Retinal pigment epithelial cell (primary cell): Measurements from ENCODE around the gene FBXO9.

Source experiments
- DNase-seq: peaks from one replicate; pipeline ENCODE4 v3.0.0-alpha.2; 2010; ENCODE audit warnings: low read depth
- H3K4me3 ChIP-seq: 2 replicates; pipeline ENCODE4 v1.5.1; 2011; ENCODE audit warnings: mild to moderate bottlenecking, low read length, control low read depth, moderate library complexity
- TF ChIP-seq, protein P1 (sequence below): conservative IDR thresholded peaks from 2 replicates; pipeline ENCODE4 v1.5.1; 2011; ENCODE audit warnings: low read depth, low read length, control low read depth, inconsistent platforms

The FBXO9 gene

DNA sequence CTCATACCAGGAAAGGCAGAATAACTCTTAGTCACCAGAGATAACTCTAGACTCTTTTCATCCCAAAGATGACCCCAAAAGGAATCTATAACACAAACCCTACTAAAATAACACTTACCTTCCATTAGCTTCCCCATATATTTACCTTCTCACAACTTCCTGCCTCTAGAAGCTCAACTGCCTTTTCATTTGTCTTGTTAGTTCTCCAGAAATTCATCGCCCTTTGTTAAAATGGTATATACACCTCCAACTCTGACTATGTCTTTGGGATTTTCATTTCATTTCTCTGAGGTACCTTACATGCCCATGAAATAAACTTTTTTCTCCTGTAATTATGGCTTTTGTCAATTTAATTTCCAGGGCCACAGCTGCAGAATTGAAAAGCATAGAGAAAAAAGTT lies 49.9 kb downstream of the FBXO9 start:
- TF ChIP-seq, protein P1, sequence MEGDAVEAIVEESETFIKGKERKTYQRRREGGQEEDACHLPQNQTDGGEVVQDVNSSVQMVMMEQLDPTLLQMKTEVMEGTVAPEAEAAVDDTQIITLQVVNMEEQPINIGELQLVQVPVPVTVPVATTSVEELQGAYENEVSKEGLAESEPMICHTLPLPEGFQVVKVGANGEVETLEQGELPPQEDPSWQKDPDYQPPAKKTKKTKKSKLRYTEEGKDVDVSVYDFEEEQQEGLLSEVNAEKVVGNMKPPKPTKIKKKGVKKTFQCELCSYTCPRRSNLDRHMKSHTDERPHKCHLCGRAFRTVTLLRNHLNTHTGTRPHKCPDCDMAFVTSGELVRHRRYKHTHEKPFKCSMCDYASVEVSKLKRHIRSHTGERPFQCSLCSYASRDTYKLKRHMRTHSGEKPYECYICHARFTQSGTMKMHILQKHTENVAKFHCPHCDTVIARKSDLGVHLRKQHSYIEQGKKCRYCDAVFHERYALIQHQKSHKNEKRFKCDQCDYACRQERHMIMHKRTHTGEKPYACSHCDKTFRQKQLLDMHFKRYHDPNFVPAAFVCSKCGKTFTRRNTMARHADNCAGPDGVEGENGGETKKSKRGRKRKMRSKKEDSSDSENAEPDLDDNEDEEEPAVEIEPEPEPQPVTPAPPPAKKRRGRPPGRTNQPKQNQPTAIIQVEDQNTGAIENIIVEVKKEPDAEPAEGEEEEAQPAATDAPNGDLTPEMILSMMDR: no peak
- H3K4me3 ChIP-seq: no peak overlapping the region
- DNase-seq: no peak

DNA sequence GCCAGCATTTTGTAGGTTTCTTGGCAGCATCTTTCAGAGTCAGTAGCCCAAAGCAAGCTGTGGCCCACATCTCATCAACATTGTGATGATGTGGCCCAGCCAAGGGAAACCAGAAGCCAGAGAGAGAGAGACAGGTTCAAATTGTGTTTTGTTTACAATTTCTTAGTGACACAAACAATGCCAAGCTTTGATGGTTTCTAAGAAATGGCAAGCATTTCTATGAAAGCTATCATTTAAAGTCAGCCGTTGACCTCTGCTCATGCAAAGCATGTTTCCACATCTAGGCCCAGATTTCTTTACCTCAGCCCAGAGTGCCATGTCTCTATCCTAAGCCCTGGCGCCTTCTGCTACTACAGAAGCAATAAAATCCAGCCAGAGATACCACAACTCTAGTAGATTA lies 50.5 kb downstream of the FBXO9 start:
- DNase-seq: no peak
- H3K4me3 ChIP-seq: no peak overlapping the region
- TF ChIP-seq, protein P1: no peak

DNA sequence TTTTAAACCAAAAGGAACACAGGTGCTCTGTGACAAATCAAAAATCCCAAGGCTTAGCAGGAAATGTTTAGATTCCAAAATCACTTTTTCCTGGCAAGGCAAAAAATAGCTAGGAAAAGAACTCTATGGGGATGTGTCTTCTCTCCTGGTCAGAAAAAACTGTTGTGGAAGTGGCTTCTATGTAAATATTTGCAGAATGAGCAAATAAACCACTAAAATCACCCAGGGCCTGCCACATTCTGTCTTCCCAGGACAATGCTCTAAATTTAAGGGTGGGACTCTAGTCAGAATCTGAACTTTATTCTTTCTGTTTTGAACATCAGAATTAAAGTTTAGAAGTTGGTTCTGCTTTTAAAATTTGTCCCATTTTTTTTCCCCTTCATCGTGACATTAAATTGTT lies 54.1 kb downstream of the FBXO9 start:
- TF ChIP-seq, protein P1: no peak
- no peak overlapping the region for H3K4me3 ChIP-seq
- no peak for DNase-seq

DNA sequence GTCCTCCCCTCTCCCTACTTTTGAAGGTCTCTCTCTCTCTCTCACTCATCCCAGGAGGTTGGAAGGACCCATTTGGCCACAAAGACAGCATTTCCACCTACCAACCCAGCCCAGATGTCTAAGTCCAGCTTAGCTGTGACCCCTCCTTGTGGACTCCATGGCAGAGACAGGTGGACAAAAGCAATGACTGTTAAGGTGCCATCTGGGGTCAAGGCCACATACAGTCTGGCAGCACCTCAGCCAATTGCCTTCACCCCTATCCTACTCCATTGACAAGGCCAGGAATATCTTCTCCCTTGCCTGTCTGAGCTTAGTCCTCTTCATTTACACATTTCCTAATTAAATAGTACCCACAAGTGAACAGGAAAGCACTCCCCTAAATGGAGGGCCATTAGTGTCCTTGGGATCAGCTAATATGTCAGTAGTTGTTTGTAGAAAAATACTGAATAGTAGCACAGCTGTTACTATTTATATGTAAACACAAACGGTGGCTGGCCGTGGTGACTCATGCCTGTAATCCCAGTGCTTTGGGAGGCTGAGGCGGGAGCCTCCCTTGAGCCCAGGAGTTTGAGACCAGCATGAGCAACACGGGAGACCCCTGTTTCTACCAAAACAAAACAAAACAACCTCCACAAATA lies 54.7 kb downstream of the FBXO9 start:
- no peak overlapping the region for H3K4me3 ChIP-seq
- peak; percentile 5 for DNase-seq
- TF ChIP-seq, protein P1: no peak

DNA sequence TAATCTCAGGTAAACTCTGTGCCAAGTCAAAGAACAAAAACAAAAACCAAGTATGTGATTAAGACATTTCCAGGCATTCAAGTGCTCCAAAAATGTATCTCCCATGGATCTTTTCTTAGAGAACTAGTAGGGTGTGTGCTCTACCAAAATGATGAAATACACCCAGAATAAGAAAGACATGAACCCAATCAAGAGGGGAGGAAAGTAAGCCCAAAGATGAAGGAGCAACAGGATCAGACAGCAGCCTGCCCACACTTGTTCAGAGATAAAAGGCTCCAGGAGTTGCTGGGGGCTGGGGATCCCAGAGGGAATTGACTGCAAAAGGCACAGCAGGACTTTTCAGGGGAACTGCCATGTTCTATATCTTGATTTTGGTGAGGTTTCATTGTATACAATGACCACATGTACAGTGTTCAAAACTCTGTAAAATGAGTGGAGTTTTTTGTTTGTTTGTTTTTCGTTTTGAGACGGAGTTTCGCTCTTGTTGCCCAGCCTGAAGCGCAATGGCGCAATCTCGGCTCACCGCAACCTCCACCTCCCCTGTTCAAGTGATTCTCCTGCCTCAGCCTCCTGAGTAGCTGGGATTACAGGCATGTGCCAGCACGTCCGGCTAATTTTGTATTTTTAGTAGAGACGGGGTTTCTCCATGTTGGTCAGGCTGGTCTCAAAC lies 59.1 kb downstream of the FBXO9 start:
- TF ChIP-seq, protein P1: no peak
- DNase-seq: no peak
- H3K4me3 ChIP-seq: no peak overlapping the region

DNA sequence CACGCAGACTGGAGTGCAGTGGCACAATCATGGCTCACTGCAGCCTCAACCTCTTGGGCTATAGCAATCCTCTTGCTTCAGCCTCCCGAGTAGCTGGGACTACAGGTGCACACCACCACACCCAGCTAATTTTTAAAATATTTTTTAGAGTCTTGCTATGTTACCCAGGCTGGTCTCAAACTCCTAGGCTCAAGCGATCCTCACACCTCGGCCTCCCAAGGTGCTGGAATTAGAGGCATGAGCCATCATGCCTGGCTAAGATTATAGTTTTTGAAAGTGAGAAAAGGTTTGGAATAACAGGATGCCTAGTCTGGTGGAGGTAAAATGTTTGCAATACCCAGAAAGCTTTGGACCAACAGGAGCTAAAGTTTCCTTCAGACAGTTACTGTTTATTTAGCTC lies 60.1 kb downstream of the FBXO9 start:
- no peak for DNase-seq
- TF ChIP-seq, protein P1: no peak

DNA sequence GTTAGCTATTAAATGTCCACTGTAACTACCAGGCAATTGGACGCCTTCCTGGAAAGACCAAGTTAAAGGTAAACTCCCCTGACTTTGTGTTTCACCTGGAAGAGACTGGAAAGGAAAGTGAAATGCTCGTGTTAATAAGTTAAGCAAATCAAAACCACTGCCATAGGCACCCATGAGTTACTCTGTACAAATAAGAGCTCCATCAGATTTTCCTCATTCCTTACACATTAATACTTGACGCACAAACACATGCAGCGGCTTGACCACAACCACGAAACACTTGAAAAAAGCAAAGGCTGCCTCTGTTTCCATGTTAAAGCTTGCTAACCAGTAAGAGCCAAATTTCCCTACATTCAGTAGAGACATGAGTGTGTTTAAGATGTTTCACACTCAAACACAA lies 63.6 kb downstream of the FBXO9 start:
- H3K4me3 ChIP-seq: no peak overlapping the region
- DNase-seq: no peak
- TF ChIP-seq, protein P1: no peak

More for the DNA sequence above, 60.1 kb downstream of the FBXO9 start:
- no peak overlapping the region for H3K4me3 ChIP-seq
